ENCODE measurements around the gene ABL1. TPM values are rescaled to one million over a fixed set of nuclear protein-coding genes. Genes with fewer than 3 reads are reported as not detected.

The ABL1 gene
- total RNA-seq, 4 donors from 2014 or later = 90.9 to 151 (median 133) TPM

DNA sequence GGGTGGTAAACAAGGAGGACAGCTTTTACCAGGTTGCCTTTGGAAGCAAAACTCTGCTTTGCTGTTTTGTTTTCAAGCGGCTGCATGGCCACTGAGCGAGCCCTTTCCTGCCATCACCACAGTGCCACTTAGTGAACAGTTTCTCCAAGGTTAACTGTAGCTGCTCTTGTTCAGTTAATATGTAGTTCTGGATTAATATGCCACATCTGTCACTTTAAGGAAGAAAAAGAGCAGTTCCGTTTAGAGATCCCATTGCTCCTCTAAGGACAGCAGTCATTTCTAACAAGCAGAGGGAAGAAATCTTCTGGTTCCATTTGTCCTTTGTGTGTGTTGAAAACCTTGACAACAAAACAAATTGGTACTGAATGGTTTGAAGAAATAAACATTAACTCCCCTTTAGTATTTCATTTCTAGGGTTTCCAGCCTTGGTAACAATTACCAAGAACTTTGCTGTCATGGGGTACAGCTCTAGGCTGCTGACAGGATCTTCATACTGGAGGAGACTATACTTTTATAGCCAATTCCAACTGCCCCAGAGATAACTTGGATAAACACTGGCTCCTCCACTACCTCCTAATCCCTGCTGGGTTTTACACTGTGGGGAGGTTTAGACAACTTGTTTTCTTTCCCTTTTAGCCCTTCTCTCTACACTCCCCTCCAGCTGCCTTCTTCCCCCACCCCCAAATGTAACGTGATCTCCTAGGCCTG, 10.3 kb upstream of the ABL1 start:
- 7% methylated on average over 4 of the region's 4 CpGs for WGBS
- no peak for DNase-seq (ENCODE audit: extremely low spot score)
- peak overlapping the region in 3 of 4 donors; percentile 7 to 19 (median 15) for H3K4me3 ChIP-seq
- intact Hi-C loops (cut with DNase I) = no loop called here
- H3K36me3 ChIP-seq = no peaks in the 10 kb centered on the region
- H3K9me3 ChIP-seq = no peaks in the 10 kb centered on the region
- TF ChIP-seq EP300 (IDR thresholded peaks at IDR 0.05) (no peak), POLR2AphosphoS5 (IDR thresholded peaks at IDR 0.05) (peak in 1 of 2 donors; percentile 17), POLR2A (IDR thresholded peaks at IDR 0.05; ENCODE audit: low read depth) (no peak)
- TF ChIP-seq, protein P1, sequence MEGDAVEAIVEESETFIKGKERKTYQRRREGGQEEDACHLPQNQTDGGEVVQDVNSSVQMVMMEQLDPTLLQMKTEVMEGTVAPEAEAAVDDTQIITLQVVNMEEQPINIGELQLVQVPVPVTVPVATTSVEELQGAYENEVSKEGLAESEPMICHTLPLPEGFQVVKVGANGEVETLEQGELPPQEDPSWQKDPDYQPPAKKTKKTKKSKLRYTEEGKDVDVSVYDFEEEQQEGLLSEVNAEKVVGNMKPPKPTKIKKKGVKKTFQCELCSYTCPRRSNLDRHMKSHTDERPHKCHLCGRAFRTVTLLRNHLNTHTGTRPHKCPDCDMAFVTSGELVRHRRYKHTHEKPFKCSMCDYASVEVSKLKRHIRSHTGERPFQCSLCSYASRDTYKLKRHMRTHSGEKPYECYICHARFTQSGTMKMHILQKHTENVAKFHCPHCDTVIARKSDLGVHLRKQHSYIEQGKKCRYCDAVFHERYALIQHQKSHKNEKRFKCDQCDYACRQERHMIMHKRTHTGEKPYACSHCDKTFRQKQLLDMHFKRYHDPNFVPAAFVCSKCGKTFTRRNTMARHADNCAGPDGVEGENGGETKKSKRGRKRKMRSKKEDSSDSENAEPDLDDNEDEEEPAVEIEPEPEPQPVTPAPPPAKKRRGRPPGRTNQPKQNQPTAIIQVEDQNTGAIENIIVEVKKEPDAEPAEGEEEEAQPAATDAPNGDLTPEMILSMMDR (IDR thresholded peaks at IDR 0.05) = no peak
- peak overlapping the region; percentile 68 to 76 (median 72) for H3K27ac ChIP-seq (replicated peaks in 1 of 4)
- H3K4me1 ChIP-seq = peaks cover 31 to 56% (median 43%) of the 10 kb centered on the region in 4 donors
- no peaks in the 10 kb centered on the region for H3K27me3 ChIP-seq

DNA sequence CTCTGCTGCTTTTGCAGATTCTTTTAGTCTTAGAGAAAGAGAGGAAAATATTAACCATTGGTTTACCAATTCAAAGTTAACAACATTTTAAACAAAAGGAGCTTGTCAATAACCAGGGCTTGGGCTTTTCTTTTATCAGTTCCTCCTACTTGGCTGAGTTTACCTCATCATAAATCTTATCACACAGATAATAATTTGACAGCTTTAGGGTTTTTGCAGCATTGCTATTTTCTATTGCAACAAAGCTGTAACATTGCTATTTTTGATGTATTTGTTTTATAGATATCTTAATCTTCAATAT, 9.8 kb upstream of the ABL1 start:
- intact Hi-C loops (cut with DNase I) = no loop called here

DNA sequence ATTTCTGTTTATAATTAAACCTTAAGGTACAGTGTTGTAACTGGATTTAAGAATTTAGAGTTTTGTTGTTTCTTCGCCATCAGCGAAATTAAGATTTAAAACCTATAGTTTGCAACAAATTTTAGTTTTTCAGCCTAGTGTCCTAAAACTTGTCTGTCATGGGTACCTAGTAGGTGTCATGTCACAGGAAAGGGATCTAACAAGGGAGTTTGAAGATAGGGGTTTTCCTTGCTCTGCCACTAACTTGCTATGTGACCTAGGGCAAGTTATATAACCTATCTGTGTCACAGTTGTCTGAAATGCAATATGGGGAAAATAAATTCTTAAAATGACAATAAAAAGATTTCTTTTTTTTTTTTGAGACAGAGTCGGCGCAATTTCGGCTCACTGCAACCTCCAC, 9.2 kb upstream of the ABL1 start:
- peak overlapping the region; percentile 68 to 76 (median 72) for H3K27ac ChIP-seq (replicated peaks in 1 of 4)

More for the DNA sequence above, 9.8 kb upstream of the ABL1 start:
- peak overlapping the region in 1 of 4 donors; percentile 15 for H3K4me3 ChIP-seq
- H3K27me3 ChIP-seq = no peaks in the 10 kb centered on the region
- H3K4me1 ChIP-seq = peaks cover 36 to 55% (median 44%) of the 10 kb centered on the region in 4 donors
- TF ChIP-seq, protein P1 (IDR thresholded peaks at IDR 0.05) = no peak
- TF ChIP-seq EP300 (IDR thresholded peaks at IDR 0.05) (no peak), POLR2A (IDR thresholded peaks at IDR 0.05; ENCODE audit: low read depth) (no peak), POLR2AphosphoS5 (IDR thresholded peaks at IDR 0.05) (no peak)
- no peaks in the 10 kb centered on the region for H3K9me3 ChIP-seq
- H3K36me3 ChIP-seq = no peaks in the 10 kb centered on the region
- H3K27ac ChIP-seq (replicated peaks in 1 of 4) = peak overlapping the region; percentile 68 to 76 (median 72)
- no peak for DNase-seq (ENCODE audit: extremely low spot score)

DNA sequence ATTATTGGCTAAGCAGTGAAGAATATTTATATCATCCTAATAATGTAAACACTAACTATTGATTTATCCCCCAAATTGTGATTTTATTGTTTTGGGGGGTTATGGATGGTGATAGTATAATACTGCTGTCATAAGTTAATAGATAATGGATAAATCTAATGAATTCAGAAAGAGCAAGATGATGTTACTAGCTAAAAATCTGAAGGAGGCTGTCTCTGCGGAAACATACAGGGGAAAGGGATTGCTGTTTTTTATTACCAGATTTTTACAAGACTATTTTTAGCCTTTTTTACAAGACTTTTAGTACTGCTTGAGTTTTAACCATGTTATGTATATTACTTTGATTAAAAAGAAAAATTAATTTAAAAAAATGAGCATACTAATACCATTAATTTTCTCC, 5.3 kb upstream of the ABL1 start:
- no peak for DNase-seq (ENCODE audit: extremely low spot score)
- H3K27ac ChIP-seq (replicated peaks in 1 of 4) = no peak overlapping the region
- no peaks in the 10 kb centered on the region for H3K36me3 ChIP-seq
- intact Hi-C loops (cut with DNase I) = no loop called here
- TF ChIP-seq POLR2A (IDR thresholded peaks at IDR 0.05; ENCODE audit: low read depth) (no peak), POLR2AphosphoS5 (IDR thresholded peaks at IDR 0.05) (no peak), EP300 (IDR thresholded peaks at IDR 0.05) (no peak)
- TF ChIP-seq, protein P1 (IDR thresholded peaks at IDR 0.05) = no peak
- WGBS = 92% methylated on average over 1 of the region's 1 CpG
- peaks cover 42 to 68% (median 56%) of the 10 kb centered on the region in 4 donors for H3K4me1 ChIP-seq
- H3K9me3 ChIP-seq = no peaks in the 10 kb centered on the region
- H3K4me3 ChIP-seq = no peak overlapping the region
- H3K27me3 ChIP-seq = no peaks in the 10 kb centered on the region

More for the DNA sequence above, 9.2 kb upstream of the ABL1 start:
- TF ChIP-seq POLR2AphosphoS5 (IDR thresholded peaks at IDR 0.05) = no peak
- TF ChIP-seq EP300 (IDR thresholded peaks at IDR 0.05) = no peak
- no peak for TF ChIP-seq POLR2A (IDR thresholded peaks at IDR 0.05; ENCODE audit: low read depth)
- TF ChIP-seq, protein P1 (IDR thresholded peaks at IDR 0.05) = no peak
- Histone ChIP-seq H3K27me3 (no peaks in the 10 kb centered on the region), H3K9me3 (no peaks in the 10 kb centered on the region), H3K36me3 (no peaks in the 10 kb centered on the region), H3K4me1 (peaks cover 40 to 55% (median 49%) of the 10 kb centered on the region in 4 donors), H3K4me3 (no peak overlapping the region)
- no peak for DNase-seq (ENCODE audit: extremely low spot score)
- WGBS = 86% methylated on average over 5 of the region's 5 CpGs
- intact Hi-C loops (cut with DNase I) = no loop called here
